H1 (cell line): ENCODE data around the gene TLK2. TPM values are rescaled to one million over a fixed set of nuclear protein-coding genes. Genes with fewer than 3 reads are reported as not detected.

ENCODE experiments used
- CTCF ChIA-PET: fragments of 300-600 bp; sonication (Branson Sonifier 250); formaldehyde crosslinking; loops from one replicate; lab custom pipeline; 2021; ENCODE audit not compliant: partially characterized antibody; lab: Charles Lee
- POLR2A ChIA-PET: fragments of 300-600 bp; sonication (Branson Sonifier 250); formaldehyde crosslinking; loops from one replicate; lab custom pipeline; 2021; ENCODE audit warnings: inconsistent platforms; ENCODE audit not compliant: partially characterized antibody; lab: Charles Lee
- DNase-seq, 2 experiments: peaks; one replicate each; pipeline versions ENCODE4 v3.0.0 to v3.0.0-alpha.2; 2010 to 2022; ENCODE audit warnings: low spot score in 2 of 2, low read depth in 1 of 2, mixed read lengths in 1 of 2
- FAIRE-seq: peaks from 2 replicates; lab custom pipeline; 2011; peaks lifted over from hg19 to GRCh38; lab: Jason Lieb, UNC
- H2AFZ ChIP-seq: 2 replicates; pipeline ENCODE4 v1.8.1; 2012; ENCODE audit warnings: low read length, inconsistent platforms
- H2AK5ac ChIP-seq: 2 replicates; pipeline ENCODE4 v1.6.1; 2013; ENCODE audit warnings: low read depth, low read length
- H2BK120ac ChIP-seq: replicated peaks from 2 replicates; pipeline ENCODE3; 2013; ENCODE audit warnings: low read depth, low read length, inconsistent platforms
- H2BK12ac ChIP-seq: 2 replicates; pipeline ENCODE4 v1.6.1; 2013; ENCODE audit warnings: low read depth, low read length
- H2BK15ac ChIP-seq: 2 replicates; pipeline ENCODE4 v1.6.1; 2013; ENCODE audit warnings: low read length
- H2BK20ac ChIP-seq: 2 replicates; pipeline ENCODE4 v1.6.1; 2013; ENCODE audit warnings: low read length
- H2BK5ac ChIP-seq: 2 replicates; pipeline ENCODE4 v1.6.1; 2013; ENCODE audit warnings: low read depth, low read length
- H3K14ac ChIP-seq: 2 replicates; pipeline ENCODE4 v1.6.1; 2013; ENCODE audit warnings: inconsistent platforms; ENCODE audit not compliant: insufficient read length
- H3K18ac ChIP-seq: 2 replicates; pipeline ENCODE4 v1.6.1; 2013; ENCODE audit warnings: low read length; ENCODE audit errors: extremely low read depth
- H3K23ac ChIP-seq: 2 replicates; pipeline ENCODE4 v1.6.1; 2013; ENCODE audit warnings: inconsistent platforms; ENCODE audit not compliant: insufficient read length
- H3K23me2 ChIP-seq: 2 replicates; pipeline ENCODE4 v1.6.1; 2013; ENCODE audit warnings: low read depth, low read length
- H3K27ac ChIP-seq: 2 replicates; pipeline ENCODE4 v1.6.1; 2011; ENCODE audit warnings: low read depth, low read length, inconsistent platforms
- H3K27me3 ChIP-seq, 4 experiments: replicated peaks in 1 of 4; 1 replicate in 1 of 4; 2 replicates in 3 of 4; pipeline versions ENCODE4 v1.6.1 to v1.8.1; 2011 to 2013; ENCODE audit warnings: low read length in 3 of 4, mild to moderate bottlenecking in 3 of 4, inconsistent platforms in 2 of 4, mixed read lengths in 2 of 4, moderate library complexity in 1 of 4; ENCODE audit not compliant: control insufficient read depth in 3 of 4, insufficient read depth in 3 of 4; ENCODE audit errors: extremely low read depth in 1 of 4
- H3K36me3 ChIP-seq, 4 experiments: 2 replicates each; pipeline versions ENCODE4 v1.6.1 to v1.8.1; 2011 to 2013; ENCODE audit warnings: mild to moderate bottlenecking in 4 of 4, low read length in 3 of 4, moderate library complexity in 2 of 4, control low read depth in 1 of 4, inconsistent platforms in 1 of 4; ENCODE audit not compliant: insufficient read depth in 4 of 4, control insufficient read depth in 2 of 4
- H3K4ac ChIP-seq: replicated peaks from 2 replicates; pipeline ENCODE3; 2013; ENCODE audit warnings: low read length, low read depth, mixed read lengths, inconsistent platforms; ENCODE audit not compliant: insufficient read length
- H3K4me1 ChIP-seq, 4 experiments: replicated peaks in 1 of 4; 1 replicate in 1 of 4; 2 replicates in 3 of 4; pipeline versions ENCODE4 v1.6.1 to v1.8.1; 2011 to 2013; ENCODE audit warnings: low read length in 3 of 4, inconsistent platforms in 2 of 4, mixed read lengths in 1 of 4; ENCODE audit not compliant: insufficient read depth in 4 of 4, control insufficient read depth in 3 of 4
- H3K4me2 ChIP-seq, 2 experiments: 2 replicates each; pipeline versions ENCODE4 v1.6.1 to v1.8.1; 2011 to 2013; ENCODE audit warnings: low read depth in 2 of 2, low read length in 2 of 2, control low read depth in 1 of 2, inconsistent platforms in 1 of 2, mild to moderate bottlenecking in 1 of 2; ENCODE audit not compliant: insufficient read depth in 1 of 2
- H3K4me3 ChIP-seq, 4 experiments: fragments of 200-600, 300-600 bp in 1 of 4; sonication (generic), shearing (Covaris generic), sonication (Bioruptor Twin) in 1 of 4; 2 replicates each; pipeline versions ENCODE4 v1.5.1 to v1.8.1; 2011 to 2016; ENCODE audit warnings: low read length in 4 of 4, low read depth in 3 of 4, control low read depth in 2 of 4, inconsistent platforms in 2 of 4, mild to moderate bottlenecking in 2 of 4, mixed read lengths in 1 of 4, moderate library complexity in 1 of 4; ENCODE audit not compliant: insufficient read depth in 2 of 4; ENCODE audit errors: extremely low read depth in 1 of 4
- H3K56ac ChIP-seq: replicated peaks from 2 replicates; pipeline ENCODE3; 2013; ENCODE audit warnings: low read depth, mild to moderate bottlenecking, mixed read lengths, low read length, inconsistent platforms; ENCODE audit not compliant: insufficient read length
- H3K79me1 ChIP-seq: 2 replicates; pipeline ENCODE4 v1.6.1; 2013; ENCODE audit warnings: low read depth, low read length, control low read depth
- H3K79me2 ChIP-seq, 2 experiments: 2 replicates each; pipeline versions ENCODE4 v1.6.1 to v1.8.1; 2012 to 2013; ENCODE audit warnings: low read length in 2 of 2, mild to moderate bottlenecking in 2 of 2, inconsistent platforms in 1 of 2; ENCODE audit not compliant: insufficient read depth in 2 of 2, control insufficient read depth in 1 of 2
- H3K9ac ChIP-seq, 4 experiments: replicated peaks in 1 of 4; 1 replicate in 1 of 4; 2 replicates in 3 of 4; pipeline versions ENCODE4 v1.6.1 to v1.8.1; 2011 to 2013; ENCODE audit warnings: low read depth in 3 of 4, low read length in 3 of 4, control low read depth in 2 of 4, mild to moderate bottlenecking in 2 of 4, moderate library complexity in 2 of 4, inconsistent platforms in 1 of 4; ENCODE audit errors: extremely low read depth in 1 of 4
- H3K9me3 ChIP-seq, 2 experiments: 2 replicates each; pipeline versions ENCODE4 v1.6.1 to v1.8.1; 2012 to 2013; ENCODE audit warnings: mild to moderate bottlenecking in 2 of 2, moderate library complexity in 2 of 2, control low read depth in 1 of 2, inconsistent platforms in 1 of 2, low read depth in 1 of 2, low read length in 1 of 2, mixed read lengths in 1 of 2; ENCODE audit not compliant: insufficient read depth in 2 of 2
- H4K20me1 ChIP-seq, 2 experiments: replicated peaks in 1 of 2; 2 replicates each; pipeline versions ENCODE3 to v1.8.1; 2011 to 2013; ENCODE audit warnings: inconsistent platforms in 2 of 2, low read length in 2 of 2, mild to moderate bottlenecking in 1 of 2; ENCODE audit not compliant: insufficient read depth in 2 of 2, control insufficient read depth in 1 of 2
- H4K5ac ChIP-seq: 2 replicates; pipeline ENCODE4 v1.6.1; 2013; ENCODE audit warnings: low read length, low read depth, mixed read lengths, inconsistent platforms; ENCODE audit not compliant: insufficient read length
- H4K8ac ChIP-seq: 2 replicates; pipeline ENCODE4 v1.8.0; 2013; ENCODE audit warnings: mild to moderate bottlenecking, moderate library complexity, low read length, inconsistent platforms; ENCODE audit not compliant: insufficient read depth; ENCODE audit errors: extremely low read depth
- H4K91ac ChIP-seq: replicated peaks from 2 replicates; pipeline ENCODE3; 2013; ENCODE audit warnings: low read length, mixed read lengths, inconsistent platforms; ENCODE audit not compliant: insufficient read length
- CBX5 ChIP-seq: fragments of 300-800, 300-1000 bp; sonication (generic); IDR thresholded peaks from 2 replicates; pipeline ENCODE4 v1.7.1; 2016; ENCODE audit warnings: antibody characterized with exemption, low read length, low read depth
- NANOG ChIP-seq: IDR thresholded peaks from 2 replicates; pipeline ENCODE4 v1.6.1; 2011; ENCODE audit warnings: low read length, low read depth, mild to moderate bottlenecking, inconsistent platforms; ENCODE audit not compliant: insufficient read depth, poor library complexity, severe bottlenecking
- POLR2AphosphoS5 ChIP-seq: IDR thresholded peaks from 2 replicates; pipeline ENCODE4 v1.6.1; 2011; ENCODE audit warnings: low read depth, low read length
- WGBS, 2 experiments: shearing (Covaris generic) in 1 of 2; methylation state at CpG; one replicate each; pipeline versions ENCODE4 v1.1.6 to v1.1.7; 2013 to 2015; ENCODE audit warnings: low lambda C conversion rate in 2 of 2, mixed read lengths in 2 of 2, inconsistent platforms in 1 of 2, low coverage in 1 of 2, missing lambda C conversion rate in 1 of 2; ENCODE audit not compliant: insufficient replicate concordance in 2 of 2, insufficient coverage in 1 of 2, insufficient read length in 1 of 2; ENCODE audit errors: extremely low coverage in 1 of 2, missing lambda C conversion rate in 1 of 2; 5-methylcytosine and 5-hydroxymethylcytosine counted together
- polyA plus RNA-seq, 7 experiments: library from polyadenylated mRNA; depleted of rRNA in 3 of 7; stranded (reverse) in 5 of 7; unstranded in 2 of 7; fragments of >200 nt in 5 of 7; fragments of 200-250 nt in 2 of 7; gene quantifications; 1 replicate in 5 of 7; 2 replicates in 1 of 7; 4 replicates in 1 of 7; pipeline versions ENCODE4 v1.2.1 to v1.2.3, GENCODE V29; 2011 to 2013; ENCODE audit warnings: missing spikeins in 2 of 7, mixed read lengths in 2 of 7
- total RNA-seq: library from RNA; stranded (reverse); fragmentation: NEBNext Ultra II Directional; extraction: Animal tissue kit (Norgen Biotek cat#: 25700); gene quantifications from 2 replicates; pipeline ENCODE4 v1.2.1, GENCODE V29; 2021

Gene TLK2
- total and polyA plus RNA-seq, 2 of the 8 experiments (the other 6 are each of a cell fraction or from before 2014, with no cell fraction given), result 43.1 to 59.9 TPM

DNA sequence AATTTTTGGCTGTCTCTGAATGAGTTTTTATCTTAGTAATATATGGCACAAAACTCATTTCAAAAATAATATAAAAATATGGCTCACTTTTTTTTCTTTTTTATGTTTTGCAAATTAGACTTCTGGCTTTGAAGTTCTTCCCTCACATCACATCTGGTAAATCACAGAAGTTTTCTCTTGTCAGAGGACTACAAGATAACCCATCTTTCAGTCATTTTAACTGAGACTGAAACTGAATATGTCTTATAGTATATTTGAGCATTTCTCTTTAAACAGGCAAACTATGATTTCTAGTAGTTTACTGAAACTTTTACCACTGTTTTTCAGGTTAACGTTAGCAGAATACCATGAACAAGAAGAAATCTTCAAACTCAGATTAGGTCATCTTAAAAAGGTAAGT, 97.8 kb downstream of the TLK2 start:
- no peak overlapping the region for H2BK20ac ChIP-seq

More for the DNA sequence above, 97.8 kb downstream of the TLK2 start:
- H3K4me1 ChIP-seq, result no peaks in the 10 kb centered on the region
- H3K4me2 ChIP-seq, result no peak overlapping the region
- H3K4ac ChIP-seq, result no peak overlapping the region
- no peak overlapping the region for H3K4me3 ChIP-seq
- no peak overlapping the region for H3K14ac ChIP-seq
- no peak overlapping the region for H2AK5ac ChIP-seq
- no peak overlapping the region for H3K23ac ChIP-seq
- H4K8ac ChIP-seq, result no peak overlapping the region
- WGBS, 2 experiments, result 87% methylated on average over 1 of the region's 1 CpG; no CpG with 5 or more reads in 1 of the 2 experiments
- H3K79me1 ChIP-seq, result no peaks in the 10 kb centered on the region
- no peak overlapping the region for H3K9ac ChIP-seq
- no peaks in the 10 kb centered on the region for H3K79me2 ChIP-seq
- H3K56ac ChIP-seq, result no peak overlapping the region
- H2BK5ac ChIP-seq, result no peak overlapping the region
- H4K20me1 ChIP-seq, result no peaks in the 10 kb centered on the region
- no peak overlapping the region for H4K5ac ChIP-seq
- TF ChIP-seq NANOG (no peak), CBX5 (no peak), POLR2AphosphoS5 (no peak)
- ChIA-PET POLR2A (no interaction called here), CTCF (no interaction called here)
- no peak overlapping the region for H2AFZ ChIP-seq
- H3K27ac ChIP-seq, result no peak overlapping the region
- H2BK12ac ChIP-seq, result no peak overlapping the region
- no peak for DNase-seq
- no peak overlapping the region for H2BK120ac ChIP-seq
- peaks cover 2 to 51% (median 11%) of the 10 kb centered on the region in 4 experiments; a peak in 6 of 8 replicates for H3K36me3 ChIP-seq
- H3K18ac ChIP-seq, result no peak overlapping the region
- no peaks in the 10 kb centered on the region for H3K23me2 ChIP-seq
- H2BK15ac ChIP-seq, result no peak overlapping the region
- FAIRE-seq, result no peak
- H4K91ac ChIP-seq, result no peak overlapping the region
- H3K9me3 ChIP-seq, result no peaks in the 10 kb centered on the region
- no peaks in the 10 kb centered on the region for H3K27me3 ChIP-seq
